ENCODE measurements around the gene FBLN1. TPM values are rescaled to one million over a fixed set of nuclear protein-coding genes. Genes with fewer than 3 reads are reported as not detected.

FBLN1 gene
- total RNA-seq, 2 donors from 2014 or later: not detected

- ATAC-seq (replicated peaks in 1 of 2): no peak
- H3K27me3 Mint-ChIP-seq (ENCODE audit: low read depth): peaks cover 32% of the 10 kb centered on the region
- H3K4me3 Mint-ChIP-seq: no peak overlapping the region
- DNase-seq: no peak
- H3K27ac Mint-ChIP-seq: no peak overlapping the region
- H3K4me1 Mint-ChIP-seq (ENCODE audit: low read depth): peaks cover 7% of the 10 kb centered on the region
- no peaks in the 10 kb centered on the region for H3K36me3 Mint-ChIP-seq (ENCODE audit: insufficient read depth in 2 of 2)
- no peaks in the 10 kb centered on the region for H3K9me3 Mint-ChIP-seq
Measured at GRCh38 chr22:45499746-45500145, 2.9 kb upstream of the FBLN1 start.

GRCh38 chr22:45503050-45503815 is 550 bp downstream of the FBLN1 start:
- Mint-ChIP-seq H3K36me3 (ENCODE audit: insufficient read depth in 2 of 2) (no peaks in the 10 kb centered on the region), H3K9me3 (no peaks in the 10 kb centered on the region), H3K4me1 (ENCODE audit: low read depth) (peaks cover 8% of the 10 kb centered on the region), H3K27ac (no peak overlapping the region), H3K4me3 (peak overlapping the region; percentile 18 to 27), H3K27me3 (ENCODE audit: low read depth) (peaks cover 41% of the 10 kb centered on the region)
- ATAC-seq (replicated peaks in 1 of 2) (no peak), DNase-seq (no peak)

GRCh38 chr22:45503816-45504372 is 1.2 kb downstream of the FBLN1 start:
- Mint-ChIP-seq H3K9me3 (no peaks in the 10 kb centered on the region), H3K4me3 (peak overlapping the region in 1 of 2 donors; percentile 50), H3K4me1 (ENCODE audit: low read depth) (peaks cover 8% of the 10 kb centered on the region), H3K27ac (no peak overlapping the region), H3K27me3 (ENCODE audit: low read depth) (peaks cover 48% of the 10 kb centered on the region), H3K36me3 (ENCODE audit: insufficient read depth in 2 of 2) (no peaks in the 10 kb centered on the region)
- DNase-seq: no peak
- no peak for ATAC-seq (replicated peaks in 1 of 2)

- Mint-ChIP-seq H3K27ac (no peak overlapping the region), H3K4me3 (peak overlapping the region; percentile 48 to 50), H3K4me1 (ENCODE audit: low read depth) (peaks cover 8% of the 10 kb centered on the region), H3K9me3 (no peaks in the 10 kb centered on the region), H3K36me3 (ENCODE audit: insufficient read depth in 2 of 2) (no peaks in the 10 kb centered on the region), H3K27me3 (ENCODE audit: low read depth) (peaks cover 49% of the 10 kb centered on the region)
- no peak for DNase-seq
- peak; percentile 25 to 51 for ATAC-seq (replicated peaks in 1 of 2)
Measured at GRCh38 chr22:45504373-45505341, 2.0 kb downstream of the FBLN1 start.

- Mint-ChIP-seq H3K36me3 (ENCODE audit: insufficient read depth in 2 of 2) (no peaks in the 10 kb centered on the region), H3K27me3 (ENCODE audit: low read depth) (peaks cover 38% of the 10 kb centered on the region), H3K27ac (no peak overlapping the region), H3K9me3 (no peaks in the 10 kb centered on the region), H3K4me3 (no peak overlapping the region), H3K4me1 (ENCODE audit: low read depth) (peaks cover 8% of the 10 kb centered on the region)
- ATAC-seq (replicated peaks in 1 of 2) (no peak), DNase-seq (no peak)
Measured at GRCh38 chr22:45505991-45506747, 3.5 kb downstream of the FBLN1 start.

- Mint-ChIP-seq H3K27me3 (ENCODE audit: low read depth) (peaks cover 37% of the 10 kb centered on the region), H3K36me3 (ENCODE audit: insufficient read depth in 2 of 2) (no peaks in the 10 kb centered on the region), H3K4me3 (no peak overlapping the region), H3K9me3 (no peaks in the 10 kb centered on the region), H3K4me1 (ENCODE audit: low read depth) (peaks cover 8% of the 10 kb centered on the region), H3K27ac (no peak overlapping the region)
- no peak for DNase-seq
- no peak for ATAC-seq (replicated peaks in 1 of 2)
Measured at GRCh38 chr22:45506816-45507360, 4.2 kb downstream of the FBLN1 start.

GRCh38 chr22:45507798-45508197 is 5.1 kb downstream of the FBLN1 start:
- Mint-ChIP-seq H3K4me3 (no peak overlapping the region), H3K9me3 (no peaks in the 10 kb centered on the region), H3K27ac (no peak overlapping the region), H3K27me3 (ENCODE audit: low read depth) (peaks cover 37% of the 10 kb centered on the region), H3K36me3 (ENCODE audit: insufficient read depth in 2 of 2) (no peaks in the 10 kb centered on the region), H3K4me1 (ENCODE audit: low read depth) (peaks cover 8% of the 10 kb centered on the region)
- ATAC-seq (replicated peaks in 1 of 2): no peak
- DNase-seq: no peak

GRCh38 chr22:45508814-45509213 is 6.1 kb downstream of the FBLN1 start:
- peaks cover 32% of the 10 kb centered on the region for H3K27me3 Mint-ChIP-seq (ENCODE audit: low read depth)
- no peaks in the 10 kb centered on the region for H3K36me3 Mint-ChIP-seq (ENCODE audit: insufficient read depth in 2 of 2)
- H3K4me1 Mint-ChIP-seq (ENCODE audit: low read depth): peaks cover 8% of the 10 kb centered on the region
- no peak for ATAC-seq (replicated peaks in 1 of 2)
- no peak for DNase-seq
- H3K9me3 Mint-ChIP-seq: no peaks in the 10 kb centered on the region
- no peak overlapping the region for H3K4me3 Mint-ChIP-seq
- H3K27ac Mint-ChIP-seq: no peak overlapping the region

- Mint-ChIP-seq H3K36me3 (ENCODE audit: insufficient read depth in 2 of 2) (no peaks in the 10 kb centered on the region), H3K27ac (no peak overlapping the region), H3K9me3 (no peaks in the 10 kb centered on the region), H3K4me3 (no peak overlapping the region), H3K27me3 (ENCODE audit: low read depth) (peaks cover 16% of the 10 kb centered on the region), H3K4me1 (ENCODE audit: low read depth) (no peaks in the 10 kb centered on the region)
- no peak for ATAC-seq (replicated peaks in 1 of 2)
- DNase-seq: no peak
Measured at GRCh38 chr22:45510376-45511232, 7.9 kb downstream of the FBLN1 start.

GRCh38 chr22:45511847-45512261 is 9.2 kb downstream of the FBLN1 start:
- DNase-seq (no peak), ATAC-seq (replicated peaks in 1 of 2) (no peak)
- Mint-ChIP-seq H3K4me3 (no peak overlapping the region), H3K9me3 (no peaks in the 10 kb centered on the region), H3K36me3 (ENCODE audit: insufficient read depth in 2 of 2) (no peaks in the 10 kb centered on the region), H3K4me1 (ENCODE audit: low read depth) (no peaks in the 10 kb centered on the region), H3K27ac (no peak overlapping the region), H3K27me3 (ENCODE audit: low read depth) (peaks cover 8% of the 10 kb centered on the region)

- Mint-ChIP-seq H3K4me1 (ENCODE audit: low read depth) (no peaks in the 10 kb centered on the region), H3K27ac (no peak overlapping the region), H3K36me3 (ENCODE audit: insufficient read depth in 2 of 2) (no peaks in the 10 kb centered on the region), H3K9me3 (no peaks in the 10 kb centered on the region), H3K27me3 (ENCODE audit: low read depth) (peaks cover 8% of the 10 kb centered on the region), H3K4me3 (no peak overlapping the region)
- DNase-seq (no peak), ATAC-seq (replicated peaks in 1 of 2) (no peak)
Measured at GRCh38 chr22:45512363-45512762, 9.7 kb downstream of the FBLN1 start.

- ATAC-seq (replicated peaks in 1 of 2) (no peak), DNase-seq (no peak)
- Mint-ChIP-seq H3K27ac (no peak overlapping the region), H3K4me1 (ENCODE audit: low read depth) (no peaks in the 10 kb centered on the region), H3K9me3 (no peaks in the 10 kb centered on the region), H3K4me3 (no peak overlapping the region), H3K36me3 (ENCODE audit: insufficient read depth in 2 of 2) (no peaks in the 10 kb centered on the region), H3K27me3 (ENCODE audit: low read depth) (no peaks in the 10 kb centered on the region)
Measured at GRCh38 chr22:45515676-45516075, 13.0 kb downstream of the FBLN1 start.
